SHP77 (cell line): ENCODE results near the gene NXPE4.

Source experiments
- DNase-seq, 2 experiments: peaks; one replicate each; lab custom pipeline; 2025; lab: John Stamatoyannopoulos, UW

NXPE4 gene

GRCh38 chr11:114559425-114560310 lies 35.9 kb downstream of the NXPE4 start, which contains the start of gene NXPE1:
TSS of gene NXPE1 (minus strand) at chr11:114559881. CDS start at chr11:114551201, 8,680 bp downstream.
- DNase-seq: no peak

- DNase-seq: no peak
Measured at GRCh38 chr11:114556135-114556534, 39.5 kb downstream of the NXPE4 start.

GRCh38 chr11:114553642-114554041 lies 41.9 kb downstream of the NXPE4 start:
- DNase-seq: no peak

GRCh38 chr11:114551060-114551459 lies 44.5 kb downstream of the NXPE4 start:
- no peak for DNase-seq

- DNase-seq: no peak
Measured at GRCh38 chr11:114525682-114526081, 69.9 kb downstream of the NXPE4 start.

- no peak for DNase-seq
Measured at GRCh38 chr11:114524122-114524521, 71.5 kb downstream of the NXPE4 start.

GRCh38 chr11:114522818-114523217 lies 72.8 kb downstream of the NXPE4 start:
- DNase-seq: no peak
